HG03066 (cell line): ENCODE data around the gene TAB2.
"Not testable (repeated sequence)": the region's sequence is repeated elsewhere in the genome, so short reads cannot be mapped to it uniquely, and the experiment has no call there.

Experiments used
- ATAC-seq: cut with Tn5 transposase; IDR thresholded peaks from one replicate; pipeline ENCODE4 v1.9.1; 2021; ENCODE audit warnings: low read depth; ENCODE audit not compliant: unreplicated experiment

Gene TAB2

DNA sequence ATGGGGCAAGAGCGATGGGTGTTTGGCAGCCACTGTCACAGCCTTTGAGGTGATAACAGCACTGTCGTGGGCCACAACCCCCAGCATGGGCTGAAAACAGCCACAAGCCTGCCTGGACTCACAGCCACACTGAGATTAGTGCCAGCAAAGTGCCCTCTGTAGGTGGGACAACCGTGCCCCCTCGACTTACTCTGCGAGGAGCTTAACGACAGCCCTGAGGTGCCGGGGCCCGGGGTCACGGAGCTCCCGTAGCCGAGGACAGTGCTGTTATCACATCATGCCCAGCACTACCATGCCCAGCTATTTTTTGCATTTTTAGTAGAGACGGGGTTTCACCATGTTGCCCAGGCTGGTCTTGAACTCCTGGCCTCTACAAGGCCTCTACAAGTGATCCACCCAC lies 119.1 kb downstream of the TAB2 start:
- no peak for ATAC-seq

DNA sequence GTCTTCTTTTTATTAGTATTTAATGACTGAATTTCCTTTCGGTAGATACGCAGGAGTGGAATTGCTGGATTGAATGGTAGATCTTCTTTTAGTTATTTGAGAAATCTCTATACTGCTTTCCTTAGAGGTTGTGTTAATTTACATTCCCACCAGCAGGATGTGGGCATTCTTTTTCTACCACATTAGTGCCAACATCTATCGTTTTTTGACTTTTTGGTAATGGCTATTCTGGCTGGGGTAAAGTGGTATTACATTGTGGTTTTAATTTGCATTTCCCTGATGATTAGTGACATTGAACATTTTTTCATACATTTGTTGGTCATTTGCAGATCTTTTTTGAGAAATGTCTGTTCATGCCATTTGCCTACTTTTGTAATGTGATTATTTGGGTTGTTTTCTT lies 119.7 kb downstream of the TAB2 start:
- no peak for ATAC-seq

DNA sequence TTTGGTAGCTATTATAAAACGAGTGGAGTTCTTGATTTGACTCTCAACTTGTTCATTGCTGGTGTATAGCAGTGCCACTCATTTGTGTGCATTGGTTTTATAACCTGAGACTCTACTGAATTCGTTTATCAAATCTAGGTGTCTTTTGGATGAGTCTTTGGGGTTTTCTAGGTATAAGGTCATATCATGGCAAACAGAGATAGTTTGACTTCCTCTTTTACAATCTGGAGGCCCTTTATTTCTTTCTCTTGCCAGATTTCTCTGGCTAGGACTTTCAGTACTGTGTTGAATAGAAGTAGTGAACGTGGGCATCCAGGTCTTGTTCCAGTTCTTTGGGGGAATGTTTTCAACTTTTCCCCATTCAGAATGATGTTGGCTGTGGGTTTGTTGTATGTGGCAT lies 121.3 kb downstream of the TAB2 start:
- ATAC-seq = no peak

DNA sequence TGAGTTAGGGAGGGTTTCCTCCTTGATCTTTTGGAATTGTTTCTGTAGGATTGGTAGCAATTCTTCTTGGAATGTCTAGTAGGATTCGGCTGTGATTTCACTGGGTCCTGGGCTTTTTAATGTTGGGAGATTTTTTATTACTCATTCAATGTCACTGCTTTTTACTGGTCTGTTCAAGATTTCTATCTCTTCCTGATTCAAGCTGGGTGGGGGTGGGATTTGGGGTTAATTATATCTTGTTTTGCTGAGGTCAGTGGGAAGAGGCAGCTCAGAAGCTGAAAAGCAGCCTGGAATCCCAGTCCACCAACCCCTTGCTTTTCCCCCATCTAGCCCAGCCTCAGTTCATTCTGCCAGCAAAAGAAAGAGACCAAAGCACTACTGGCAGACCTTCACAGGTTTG lies 122.1 kb downstream of the TAB2 start:
- no peak for ATAC-seq

DNA sequence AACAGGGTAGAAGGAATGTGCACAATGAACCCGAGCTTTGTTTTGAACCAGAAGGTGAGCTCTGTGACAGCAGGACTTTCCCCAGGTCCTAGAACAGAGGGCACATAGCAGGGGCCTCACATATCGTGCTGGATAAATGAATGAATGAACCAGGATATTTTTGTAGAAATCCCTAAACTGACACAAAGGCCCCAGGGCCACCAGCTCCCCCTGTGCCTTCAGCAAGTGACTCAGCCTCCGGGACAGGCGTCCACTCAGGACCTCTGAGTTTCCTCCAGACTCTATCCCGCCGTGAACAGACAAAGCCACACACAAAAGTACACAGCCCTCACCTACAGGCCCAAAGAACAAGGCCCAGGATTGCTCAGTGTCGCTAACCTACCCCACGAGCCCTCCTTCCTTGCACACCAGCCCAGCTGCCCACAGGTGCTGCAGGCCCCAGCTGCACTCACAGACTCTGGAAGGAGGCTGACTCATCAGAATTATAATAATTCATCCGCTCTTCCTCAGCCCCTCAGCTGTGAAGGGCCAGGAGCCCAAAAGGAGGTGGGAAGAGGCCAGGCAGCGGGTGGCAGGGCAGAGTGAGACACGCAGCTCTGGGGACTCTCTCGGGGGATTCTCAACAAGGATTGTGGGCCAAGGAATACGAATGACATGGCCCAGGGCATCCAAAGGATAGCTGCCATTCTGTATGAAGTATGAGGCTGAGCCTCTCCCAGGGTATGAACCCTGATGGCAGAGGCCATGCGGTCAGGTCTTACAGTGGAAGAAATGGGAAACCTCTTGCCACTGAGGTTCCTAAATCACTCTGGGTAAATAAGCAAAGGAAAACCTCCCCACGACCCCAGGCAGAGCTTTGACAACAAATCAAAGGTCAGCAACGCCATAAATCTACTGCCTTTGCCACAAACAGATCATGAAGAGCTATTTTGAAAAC lies 123.5 kb downstream of the TAB2 start:
- ATAC-seq = no peak

DNA sequence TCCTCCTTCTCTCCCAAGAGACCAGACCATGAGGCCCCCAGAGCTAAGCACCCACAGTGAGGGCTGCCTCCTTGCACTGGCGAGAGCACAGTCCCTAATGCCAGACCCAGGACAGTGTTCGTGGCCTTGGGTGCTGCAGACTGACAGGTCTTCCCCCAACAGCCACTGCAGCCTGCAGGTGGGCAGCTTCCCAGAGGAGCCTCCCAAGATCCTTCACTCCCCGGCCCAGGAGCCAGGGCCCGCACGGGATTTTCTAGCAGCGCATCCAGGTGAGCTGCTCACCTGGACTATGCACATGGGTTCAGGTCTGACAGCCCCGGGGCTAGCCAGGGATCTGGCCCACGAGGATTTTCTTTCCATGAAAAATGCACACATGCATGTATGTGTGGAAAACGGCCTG lies 124.2 kb downstream of the TAB2 start:
- no peak for ATAC-seq

DNA sequence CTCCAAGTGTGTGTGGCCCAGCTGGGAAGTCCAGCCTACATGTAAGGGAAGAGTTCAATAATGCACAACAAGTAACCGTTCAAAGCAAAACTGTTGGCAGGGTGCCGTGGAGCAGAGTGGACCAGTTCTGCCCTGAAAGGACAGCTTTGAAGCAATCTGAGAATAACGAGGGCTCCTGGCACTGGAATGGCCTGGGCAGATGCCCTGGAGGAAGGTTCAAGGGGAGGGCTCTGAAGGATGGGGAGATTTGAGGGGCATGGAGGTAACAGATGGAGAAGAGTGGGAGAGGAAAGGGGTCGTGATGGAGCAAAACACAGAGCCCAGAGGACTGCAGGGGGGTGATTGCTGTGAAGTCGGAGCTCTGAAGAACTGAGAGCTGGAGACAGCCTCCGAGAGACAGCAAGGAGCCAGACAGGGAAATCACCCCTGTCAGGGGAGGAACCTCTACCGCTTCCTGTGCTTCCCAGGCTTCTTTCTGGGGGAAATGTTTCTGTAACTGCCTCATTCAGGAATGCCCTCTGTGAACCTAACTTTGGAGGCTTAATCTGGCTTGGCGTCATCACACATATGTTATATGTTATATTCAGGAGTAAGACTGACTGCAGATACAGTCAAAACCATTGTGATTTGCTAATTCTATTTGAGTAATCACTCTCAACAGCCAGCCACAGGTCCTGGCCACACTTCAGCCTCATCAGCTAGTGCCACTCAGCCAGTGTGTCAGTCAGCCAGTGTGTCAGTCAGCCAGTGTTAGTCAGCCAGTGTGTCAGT lies 126.1 kb downstream of the TAB2 start:
- no peak for ATAC-seq

DNA sequence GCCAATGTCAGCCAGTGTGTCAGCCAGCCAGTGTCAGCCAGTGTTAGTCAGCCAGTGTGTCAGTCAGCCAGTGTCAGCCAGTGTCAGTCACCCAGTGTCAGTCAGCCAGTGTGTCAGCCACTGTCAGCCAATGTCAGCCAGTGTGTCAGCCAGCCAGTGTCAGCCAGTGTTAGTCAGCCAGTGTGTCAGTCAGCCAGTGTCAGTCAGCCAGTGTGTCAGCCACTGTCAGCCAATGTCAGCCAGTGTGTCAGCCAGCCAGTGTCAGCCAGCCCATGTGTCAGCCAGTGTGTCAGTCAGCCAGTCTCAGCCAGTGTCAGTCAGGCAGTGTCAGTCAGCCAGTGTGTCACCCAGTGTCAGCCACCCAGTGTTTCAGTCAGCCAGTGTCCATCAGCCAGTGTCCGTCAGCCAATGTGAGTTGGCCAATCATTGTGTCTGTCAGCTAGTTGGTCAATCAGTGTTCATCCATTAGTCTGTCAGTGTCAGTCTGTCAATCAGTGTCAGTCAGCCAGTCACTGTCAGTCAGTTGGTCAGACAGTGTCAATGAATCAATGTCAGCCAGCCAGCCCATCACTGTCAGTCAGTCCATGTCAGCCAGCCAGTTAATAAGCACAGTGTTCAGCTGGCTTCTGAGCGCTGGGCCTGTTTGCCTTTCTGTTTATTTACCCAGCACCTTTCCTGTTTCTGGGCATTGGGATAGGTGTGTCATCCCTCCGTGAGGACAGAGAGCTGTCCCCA lies 127.0 kb downstream of the TAB2 start:
- ATAC-seq = not testable (repeated sequence)

DNA sequence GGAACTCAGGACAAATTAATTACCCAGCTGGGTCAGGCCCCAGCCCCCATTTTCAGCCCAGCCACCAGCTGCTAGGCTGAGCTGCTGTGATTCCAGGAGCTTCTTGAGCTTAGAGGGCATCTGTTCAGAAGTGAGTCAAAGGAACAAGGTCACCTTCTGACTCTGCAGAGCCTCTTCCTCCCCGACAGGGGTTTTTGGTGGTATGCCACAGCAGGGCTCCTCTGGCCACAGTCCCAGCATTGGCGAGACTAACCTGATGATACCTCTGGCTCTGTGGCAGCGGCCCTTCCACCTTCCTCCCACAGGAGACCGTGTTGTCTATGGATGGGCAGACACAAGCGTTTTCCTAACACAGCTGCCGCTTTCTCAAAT lies 127.6 kb downstream of the TAB2 start:
- no peak for ATAC-seq

DNA sequence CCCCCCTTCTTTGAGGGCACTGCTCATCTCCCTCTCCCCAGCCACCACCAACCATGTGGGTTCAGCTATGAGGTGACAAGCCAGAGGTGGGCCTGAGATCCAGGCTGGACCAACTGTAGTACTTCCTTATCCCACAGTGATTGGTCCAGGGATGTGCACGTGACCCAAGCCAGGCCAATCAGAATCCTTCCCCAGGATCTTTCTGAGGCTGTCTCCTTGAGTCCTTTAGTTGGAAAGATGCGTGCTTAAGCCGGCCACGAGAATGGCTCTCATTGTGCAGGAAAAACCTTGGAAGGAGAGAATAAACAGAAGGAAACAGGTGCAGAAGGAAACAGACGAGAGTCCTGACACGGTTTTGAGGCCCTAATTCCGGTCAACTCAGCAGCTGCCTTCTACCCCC lies 128.1 kb downstream of the TAB2 start:
- no peak for ATAC-seq

DNA sequence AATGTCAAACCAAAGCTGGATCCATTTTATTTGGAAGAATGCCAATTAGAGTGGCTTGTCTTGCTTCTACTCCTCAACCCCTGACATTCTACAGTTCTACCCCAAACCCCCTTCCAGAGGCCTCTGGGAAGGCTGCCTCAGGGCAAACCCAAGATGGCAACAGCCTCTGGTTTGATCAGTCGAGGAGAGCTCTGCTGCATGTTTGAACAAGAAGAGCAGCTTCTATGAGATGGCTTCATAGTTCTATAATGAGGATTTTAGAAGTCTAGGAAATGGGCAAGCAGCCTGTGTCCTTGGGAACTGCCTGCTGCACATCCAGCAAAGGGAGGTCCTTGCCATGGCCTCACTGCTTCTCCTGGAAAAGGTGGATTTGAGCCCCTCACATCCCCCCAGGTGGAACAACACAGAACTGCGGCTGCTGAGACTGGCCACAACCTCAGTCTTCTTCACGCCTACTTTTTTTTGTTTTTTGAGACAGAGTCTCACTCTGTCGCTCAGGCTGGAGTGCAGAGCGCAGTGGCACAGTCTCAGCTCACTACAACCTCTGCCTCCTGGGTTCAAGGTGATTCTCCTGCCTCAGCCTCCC lies 129.4 kb downstream of the TAB2 start:
- ATAC-seq = no peak

DNA sequence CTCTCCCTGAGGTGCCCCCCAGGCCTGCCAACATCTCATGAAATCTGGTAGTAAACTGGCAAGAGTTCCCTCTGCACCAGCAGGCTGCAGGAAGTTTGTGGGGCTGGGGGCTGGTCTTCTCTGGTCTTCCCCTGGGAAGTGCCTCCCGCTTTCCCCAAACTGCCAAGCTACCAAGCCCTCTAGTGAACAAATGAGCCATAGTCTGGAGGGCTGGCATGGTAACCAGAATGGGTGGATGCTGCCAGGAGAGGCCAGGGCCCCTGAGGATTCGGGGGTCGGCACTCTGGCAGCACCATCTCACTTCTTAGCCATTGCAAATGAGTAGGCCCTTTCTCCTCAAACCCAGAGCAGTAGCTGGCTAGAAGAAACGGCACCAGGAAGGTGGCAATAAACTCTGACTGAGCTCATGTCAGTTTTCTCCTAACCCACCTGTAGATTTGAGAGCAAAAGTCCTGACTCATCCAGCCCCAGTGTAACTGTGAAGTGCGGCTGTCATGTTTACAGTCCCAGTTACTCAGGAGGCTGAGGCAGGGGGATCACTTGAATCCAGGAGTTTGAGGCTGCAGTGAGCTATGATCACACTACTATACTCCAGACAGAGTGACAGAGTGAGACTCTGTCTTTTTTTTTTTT lies 131.4 kb downstream of the TAB2 start:
- ATAC-seq = no peak

DNA sequence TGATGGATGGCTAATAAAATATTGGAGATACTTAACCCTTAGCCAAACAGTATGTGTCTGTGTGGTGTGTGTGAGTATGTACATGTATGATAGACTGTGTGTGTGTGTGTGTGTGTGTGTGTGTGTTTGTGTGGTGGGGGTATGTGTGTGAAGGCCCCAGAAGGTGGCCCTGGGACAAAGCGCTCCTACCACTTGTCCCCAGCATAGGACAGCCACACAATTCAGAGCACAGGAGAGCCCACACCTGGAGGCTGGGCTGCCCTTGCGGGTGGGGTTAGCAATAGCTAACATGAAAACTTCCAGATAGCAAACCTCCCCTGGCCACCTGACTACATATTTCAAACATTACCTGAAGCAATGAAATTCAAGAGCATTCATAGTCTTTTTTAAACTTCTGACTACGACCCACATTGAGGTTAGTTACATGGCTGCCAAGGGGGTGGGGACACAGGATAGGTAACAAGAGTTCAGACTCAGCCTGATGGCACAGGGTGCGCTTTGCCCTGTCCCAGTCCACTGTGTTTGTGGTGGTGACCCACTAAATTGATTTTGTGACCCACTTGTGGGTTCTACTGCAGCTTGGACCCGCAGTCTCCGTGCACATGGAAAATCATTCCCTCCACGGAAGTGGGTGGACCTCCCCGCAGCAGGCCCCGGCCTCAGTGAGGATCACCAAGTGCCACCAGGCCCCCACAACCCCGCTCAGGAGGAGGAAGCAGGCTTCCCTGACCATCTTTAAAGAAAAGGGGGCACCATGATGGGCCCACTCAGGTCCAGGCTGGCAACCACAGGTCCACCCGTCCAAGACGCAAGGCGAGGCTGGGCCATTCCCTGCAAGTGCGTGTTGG lies 132.5 kb downstream of the TAB2 start:
- ATAC-seq = no peak

DNA sequence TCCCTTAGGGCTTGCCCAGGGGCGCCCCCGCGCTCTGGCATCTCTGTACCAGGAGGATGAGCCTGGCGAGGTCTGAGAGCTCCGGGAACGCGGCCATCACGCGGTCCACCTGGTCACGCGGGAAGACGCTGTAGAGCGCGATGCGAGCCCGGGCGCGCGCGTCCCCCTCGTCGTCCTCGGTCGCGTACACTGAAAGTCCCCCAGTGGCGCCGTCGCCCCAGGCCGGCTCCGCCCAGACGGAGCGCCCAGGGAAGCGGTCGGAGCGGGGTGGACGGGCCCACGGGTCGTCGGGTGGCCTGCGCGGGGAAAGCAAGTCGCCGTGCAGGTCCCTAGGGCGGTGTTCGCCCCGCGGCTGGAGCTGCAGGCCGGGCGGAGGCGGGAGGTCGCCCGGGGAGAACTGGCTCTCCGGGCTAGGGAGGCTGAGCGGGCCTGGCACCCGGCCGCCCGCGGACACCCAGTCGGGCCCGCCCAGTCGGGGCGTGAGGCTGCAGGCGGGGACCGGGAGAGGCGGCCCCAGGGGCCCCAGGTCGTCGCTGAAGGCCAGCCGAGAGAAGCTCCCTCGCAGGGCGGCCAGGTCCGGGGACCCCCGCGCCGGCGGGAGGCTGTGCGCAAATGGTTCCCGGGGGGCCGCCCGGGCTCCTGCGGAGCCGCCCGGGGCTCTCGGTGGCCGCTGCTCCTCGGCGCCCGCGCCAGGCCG lies 133.3 kb downstream of the TAB2 start:
- ATAC-seq = no peak

DNA sequence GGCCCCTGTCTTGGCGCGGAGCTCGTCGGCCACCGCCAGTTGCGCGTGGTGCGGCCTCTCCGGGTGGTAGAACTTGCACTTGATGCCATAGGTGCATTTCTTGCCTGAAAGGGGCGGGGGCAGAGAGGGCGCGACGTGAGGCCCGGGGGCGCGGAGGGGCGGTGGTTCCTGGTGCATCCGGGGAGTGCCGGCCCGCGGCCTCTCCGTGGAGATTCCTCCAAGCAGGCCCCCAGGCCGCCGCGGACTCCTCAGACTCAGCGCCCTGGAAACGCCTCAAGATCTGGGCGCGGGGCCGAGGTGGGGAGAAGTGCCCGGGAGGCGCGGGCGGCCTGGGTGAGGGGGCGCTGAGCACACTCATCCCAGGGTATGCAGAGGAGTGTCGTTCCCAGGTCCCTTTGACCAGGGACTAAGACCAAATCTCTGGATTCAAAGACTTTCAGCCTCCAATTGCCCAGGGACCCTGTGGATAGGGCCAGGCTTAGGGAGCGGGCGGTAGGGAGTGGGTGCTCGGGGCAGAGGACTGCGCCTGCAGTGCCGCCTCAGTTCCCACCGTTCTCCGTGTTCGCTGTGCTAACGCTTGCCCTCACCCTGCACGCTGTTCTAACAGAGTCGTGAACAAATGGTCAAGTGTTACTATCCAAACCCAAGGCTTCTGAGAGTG lies 134.0 kb downstream of the TAB2 start:
- no peak for ATAC-seq

DNA sequence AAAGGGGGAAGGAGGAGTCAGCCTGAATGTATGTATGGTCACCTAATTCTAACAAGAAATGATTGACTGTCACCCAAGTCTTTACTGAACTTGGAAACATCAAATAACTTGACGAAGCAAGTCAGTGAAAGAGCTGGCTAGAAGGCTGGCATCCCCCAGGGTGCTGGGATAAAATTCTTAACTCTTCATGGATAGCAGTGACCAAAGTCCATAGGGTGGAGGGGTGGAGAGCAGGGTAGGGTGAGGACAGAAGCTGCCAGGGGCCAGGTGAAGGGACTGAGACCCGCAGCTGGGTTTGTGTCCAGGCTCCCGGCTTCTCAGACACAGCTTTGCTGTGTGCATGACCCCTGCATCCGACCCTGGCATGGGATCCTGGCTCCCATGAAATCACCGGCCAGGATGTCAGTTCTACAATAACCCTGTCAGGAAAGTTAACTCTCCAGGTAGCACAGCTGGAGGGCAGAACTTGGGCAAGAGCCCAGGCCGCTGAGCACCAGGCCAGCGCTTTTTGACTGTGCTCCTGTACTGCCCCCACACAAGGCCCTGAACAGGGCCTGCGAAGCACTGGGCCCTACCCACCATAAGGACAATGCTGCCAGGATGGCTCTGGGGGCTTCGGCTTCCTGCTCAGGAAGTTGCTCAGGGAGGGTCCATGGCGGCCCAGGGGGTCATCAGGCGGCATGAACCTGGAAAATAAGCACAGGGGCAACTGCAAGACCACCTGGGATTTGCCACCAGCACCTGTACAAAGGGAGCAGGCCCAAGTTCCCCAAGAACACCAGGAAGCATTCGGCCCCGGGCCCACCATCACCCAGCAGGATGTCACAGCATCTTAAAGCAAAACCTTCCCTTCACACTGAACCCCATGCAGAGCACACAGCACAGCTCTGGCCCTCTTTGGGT lies 134.8 kb downstream of the TAB2 start:
- ATAC-seq = no peak

DNA sequence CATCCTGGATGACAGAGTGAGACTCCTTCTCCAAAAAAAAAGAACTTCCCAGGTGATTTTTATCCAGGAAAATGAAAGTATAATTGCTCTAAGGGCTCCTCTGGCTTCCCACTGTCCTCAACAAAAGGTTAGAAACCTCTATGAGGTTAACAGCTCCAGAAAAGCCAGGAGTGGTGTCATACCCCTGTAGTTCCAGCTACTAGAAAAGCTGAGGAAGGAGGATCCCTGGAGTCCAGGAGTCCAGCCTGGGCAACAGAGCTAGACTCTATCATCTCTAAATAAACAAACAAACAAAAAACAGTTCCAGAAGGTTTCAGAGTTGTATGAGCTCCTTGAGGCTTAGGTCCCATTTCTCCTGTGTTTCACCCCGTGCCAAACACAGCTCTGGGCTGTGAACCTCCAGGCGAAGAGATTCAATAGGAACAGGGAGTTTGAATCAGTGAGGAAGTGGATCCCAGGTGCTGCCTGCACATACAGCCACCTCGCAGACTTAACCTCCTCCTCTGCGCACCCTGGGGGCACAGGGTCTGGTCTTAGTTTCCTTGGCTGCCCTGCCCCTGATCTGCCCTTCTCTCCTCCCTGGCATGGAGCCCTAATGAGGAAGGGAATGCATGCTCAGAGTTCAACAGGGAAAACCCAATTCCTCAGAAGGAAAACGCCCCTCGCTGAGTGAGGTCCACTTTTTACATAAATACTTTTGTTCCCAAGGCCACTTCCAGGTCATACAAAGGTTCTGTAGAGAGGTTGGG lies 136.3 kb downstream of the TAB2 start:
- no peak for ATAC-seq
